SU-DHL-6 (cell line): ENCODE results near the gene TUBGCP6.

ENCODE experiments used
- EZH2phosphoT487 ChIP-seq: fragments of 200-600 bp; sonication (generic), shearing (Covaris generic); conservative IDR thresholded peaks from 2 replicates; pipeline ENCODE4 v1.6.1; 2018; ENCODE audit warnings: mild to moderate bottlenecking, antibody characterized with exemption, low read length, moderate library complexity, mixed read lengths
- TF ChIP-seq, protein P1 (sequence below): fragments of 200-600 bp; sonication (generic); IDR thresholded peaks from one replicate; pipeline ENCODE4 v1.5.1; 2017; ENCODE audit warnings: antibody characterized with exemption, mild to moderate bottlenecking, low read length, moderate library complexity; ENCODE audit not compliant: insufficient read depth, poor library complexity, severe bottlenecking

DNA sequence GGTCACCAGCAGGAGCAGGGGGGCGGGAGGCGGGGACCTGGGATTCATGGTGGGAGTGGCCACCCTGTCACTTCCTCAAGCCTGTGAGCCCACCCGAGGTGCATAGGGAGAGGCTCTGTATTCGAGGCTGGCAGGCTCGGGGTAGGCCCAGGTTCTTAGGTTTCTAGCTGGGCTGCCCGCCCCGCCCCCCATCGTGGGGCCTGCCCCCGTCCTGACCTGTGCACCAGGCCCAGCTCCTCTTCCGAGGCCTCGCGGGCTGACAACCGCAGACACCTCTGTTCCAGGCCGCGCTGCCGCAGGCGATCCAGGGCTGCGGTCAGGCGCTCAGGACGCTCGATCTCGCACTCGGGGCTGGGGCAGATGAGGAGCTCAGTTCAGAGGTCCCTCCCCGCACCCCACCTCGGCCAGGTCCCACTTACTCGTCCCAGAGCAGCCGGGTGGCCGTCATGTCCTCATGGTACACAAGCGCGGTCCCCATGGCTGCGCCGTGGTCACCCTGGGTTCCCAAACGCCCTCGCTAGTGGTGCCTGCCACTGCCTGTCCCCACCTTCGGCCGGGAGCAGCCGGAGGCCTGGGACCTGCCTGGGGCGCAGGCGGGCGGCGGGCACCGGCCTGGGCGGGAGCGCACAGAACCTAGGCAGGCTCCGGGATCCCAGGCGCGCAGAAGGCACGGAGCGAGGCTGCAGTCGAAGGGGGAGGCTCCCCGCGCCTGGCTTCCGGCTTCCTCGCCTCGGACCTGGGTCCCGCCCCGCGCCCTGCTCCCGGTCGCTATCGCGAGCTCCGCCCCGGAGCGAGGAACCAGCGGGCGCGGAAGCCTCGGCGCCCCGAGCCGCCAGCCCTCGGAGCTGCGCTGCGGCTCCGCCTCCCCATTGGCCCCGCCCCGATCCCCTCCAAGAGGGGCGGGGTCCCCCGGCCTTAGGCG is 6.0 kb upstream of the TUBGCP6 start, which contains the start of gene HDAC10:
- TF ChIP-seq, protein P1, sequence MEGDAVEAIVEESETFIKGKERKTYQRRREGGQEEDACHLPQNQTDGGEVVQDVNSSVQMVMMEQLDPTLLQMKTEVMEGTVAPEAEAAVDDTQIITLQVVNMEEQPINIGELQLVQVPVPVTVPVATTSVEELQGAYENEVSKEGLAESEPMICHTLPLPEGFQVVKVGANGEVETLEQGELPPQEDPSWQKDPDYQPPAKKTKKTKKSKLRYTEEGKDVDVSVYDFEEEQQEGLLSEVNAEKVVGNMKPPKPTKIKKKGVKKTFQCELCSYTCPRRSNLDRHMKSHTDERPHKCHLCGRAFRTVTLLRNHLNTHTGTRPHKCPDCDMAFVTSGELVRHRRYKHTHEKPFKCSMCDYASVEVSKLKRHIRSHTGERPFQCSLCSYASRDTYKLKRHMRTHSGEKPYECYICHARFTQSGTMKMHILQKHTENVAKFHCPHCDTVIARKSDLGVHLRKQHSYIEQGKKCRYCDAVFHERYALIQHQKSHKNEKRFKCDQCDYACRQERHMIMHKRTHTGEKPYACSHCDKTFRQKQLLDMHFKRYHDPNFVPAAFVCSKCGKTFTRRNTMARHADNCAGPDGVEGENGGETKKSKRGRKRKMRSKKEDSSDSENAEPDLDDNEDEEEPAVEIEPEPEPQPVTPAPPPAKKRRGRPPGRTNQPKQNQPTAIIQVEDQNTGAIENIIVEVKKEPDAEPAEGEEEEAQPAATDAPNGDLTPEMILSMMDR, result no peak
- TF ChIP-seq EZH2phosphoT487, result no peak
